ENCODE results near the gene TFG. TPM values are rescaled to one million over a fixed set of nuclear protein-coding genes. Genes with fewer than 3 reads are reported as not detected.

Gene TFG
- total and polyA plus RNA-seq, 9 of the 15 experiments (the other 6 are each of a cell fraction or from before 2014, with no cell fraction given), result 31.8 to 143 (median 57.8) TPM

- H3K79me2 ChIP-seq (ENCODE audit: control insufficient read depth, insufficient read depth, low read length), result no peaks in the 10 kb centered on the region
- H3K4me2 ChIP-seq (ENCODE audit: insufficient read depth, low read length), result no peak overlapping the region
- no peak for FAIRE-seq
- intact Hi-C loops (cut with micrococcal nuclease), result loop anchor here (10.0 kb wide), 1 partner anchor 299 kb away; the partner anchor contains the start of genes LNP1 and TOMM70
- TF ChIP-seq THRA (IDR thresholded peaks at IDR 0.05) (no peak), DMBX1 (CRISPR knock-in tag; IDR thresholded peaks at IDR 0.05; ENCODE audit: borderline replicate concordance) (no peak)
- no TSS peak for BruUV-seq (replicated peaks)
- no peaks in the 10 kb centered on the region for H4K20me1 ChIP-seq (replicated peaks; ENCODE audit: control insufficient read depth, insufficient read depth, low read length)
- H3K36me3 ChIP-seq (ENCODE audit: control insufficient read depth, insufficient read depth, low read length), result no peaks in the 10 kb centered on the region
- H2AFZ ChIP-seq (ENCODE audit: low read depth, low read length), result peak overlapping the region; percentile 84; the same call in 1 of the 2 replicates
- in situ Hi-C loops (cut with MboI), result no loop called here
- H3K9me1 ChIP-seq (ENCODE audit: control insufficient read depth, insufficient read depth, low read length), result no peaks in the 10 kb centered on the region
- WGBS (ENCODE audit: insufficient coverage, low coverage, missing lambda C conversion rate), result 65% methylated on average over 4 of the region's 4 CpGs
- DNase-seq (ENCODE audit: extremely low read depth in 1 of 4, low spot score in 3 of 4), result no peak
- no peak for ATAC-seq
- no peak overlapping the region for H3K4me3 ChIP-seq
- H3K9me3 ChIP-seq (replicated peaks; ENCODE audit: control insufficient read depth, insufficient read depth, low read depth, low read length), result peaks cover 2% of the 10 kb centered on the region; the same call in 1 of the 2 replicates
- H3K4me1 ChIP-seq (replicated peaks in 1 of 2; ENCODE audit: control insufficient read depth in 2 of 2, insufficient read depth in 2 of 2, low read length in 2 of 2), result peaks cover 0 to 18% of the 10 kb centered on the region in 2 experiments; a peak in 2 of 5 replicates
- H3K27ac ChIP-seq (ENCODE audit: extremely low read depth, low read depth, low read length), result no peak overlapping the region
- H3K9ac ChIP-seq (ENCODE audit: insufficient read depth in 1 of 2, low read depth in 2 of 2, low read length in 2 of 2), result no peak overlapping the region
- POLR2A ChIA-PET, result no interaction called here
- H3K27me3 ChIP-seq (ENCODE audit: control insufficient read depth in 2 of 2, insufficient read depth in 2 of 2, low read length in 2 of 2), result no peaks in the 10 kb centered on the region
- CTCF ChIA-PET (ENCODE audit: low intra/inter-chr PET ratio), result no interaction called here
These were observed 5.4 kb upstream of the TFG start for GRCh38 chr3:100703865-100704264.

DNA sequence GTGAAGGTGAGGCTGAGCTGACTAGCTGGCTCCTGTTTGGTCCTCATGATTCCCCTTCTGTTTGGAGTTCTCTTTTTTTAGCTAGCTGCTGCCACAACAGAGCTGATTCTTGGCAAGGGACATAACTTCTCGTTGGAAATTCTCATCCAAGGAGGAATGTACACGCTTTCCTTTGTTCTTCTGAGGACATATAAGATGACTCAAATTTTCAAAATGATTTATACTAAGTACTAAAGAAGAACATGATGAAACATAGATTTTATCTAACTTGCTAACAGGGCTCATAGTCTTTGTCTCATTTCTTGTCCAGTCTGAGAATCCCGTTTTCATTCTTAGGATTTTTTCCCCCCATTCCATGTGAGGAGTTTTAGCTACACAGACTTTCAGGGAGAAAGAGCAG is 2.9 kb upstream of the TFG start:
- Histone ChIP-seq H3K4me2 (ENCODE audit: insufficient read depth, low read length) (no peak overlapping the region), H3K27me3 (ENCODE audit: control insufficient read depth in 2 of 2, insufficient read depth in 2 of 2, low read length in 2 of 2) (no peaks in the 10 kb centered on the region), H3K4me3 (no peak overlapping the region), H3K4me1 (replicated peaks in 1 of 2; ENCODE audit: control insufficient read depth in 2 of 2, insufficient read depth in 2 of 2, low read length in 2 of 2) (peaks cover 4 to 22% of the 10 kb centered on the region in 2 experiments; a peak in 3 of 5 replicates), H3K9ac (ENCODE audit: insufficient read depth in 1 of 2, low read depth in 2 of 2, low read length in 2 of 2) (no peak overlapping the region), H3K79me2 (ENCODE audit: control insufficient read depth, insufficient read depth, low read length) (peaks cover 16% of the 10 kb centered on the region), H2AFZ (ENCODE audit: low read depth, low read length) (peak overlapping the region; percentile 66), H4K20me1 (replicated peaks; ENCODE audit: control insufficient read depth, insufficient read depth, low read length) (no peaks in the 10 kb centered on the region; the same call in 1 of the 2 replicates), H3K36me3 (ENCODE audit: control insufficient read depth, insufficient read depth, low read length) (peaks cover 7% of the 10 kb centered on the region; the same call in 2 of the 3 replicates), H3K9me3 (replicated peaks; ENCODE audit: control insufficient read depth, insufficient read depth, low read depth, low read length) (peaks cover 2% of the 10 kb centered on the region; the same call in 1 of the 2 replicates), H3K27ac (ENCODE audit: extremely low read depth, low read depth, low read length) (no peak overlapping the region), H3K9me1 (ENCODE audit: control insufficient read depth, insufficient read depth, low read length) (no peaks in the 10 kb centered on the region)
- in situ Hi-C loops (cut with MboI), result no loop called here
- CTCF ChIA-PET (ENCODE audit: low intra/inter-chr PET ratio), result no interaction called here
- POLR2A ChIA-PET, result interaction anchor here (0.5 to 1.5 kb wide), 3 partner anchors 8 to 507 kb away, joined by 3 to 5 read pairs (median 4); no protein-coding TSS in a partner anchor
- TF ChIP-seq PCBP2 (IDR thresholded peaks at IDR 0.05; ENCODE audit: low read depth, low read length, poor library complexity, severe bottlenecking), result no peak
- TF ChIP-seq MTA3 (IDR thresholded peaks at IDR 0.05; ENCODE audit: borderline replicate concordance), result no peak
- TF ChIP-seq FIP1L1 (IDR thresholded peaks at IDR 0.05; ENCODE audit: low read depth, low read length, poor library complexity, severe bottlenecking), result no peak
- TF ChIP-seq CCAR2 (IDR thresholded peaks at IDR 0.05; ENCODE audit: low read depth, low read length), result no peak
- no peak for TF ChIP-seq SMC3 (conservative IDR thresholded peaks at IDR 0.05; ENCODE audit: insufficient read depth, low read depth, low read length)
- TF ChIP-seq MEIS2 (IDR thresholded peaks at IDR 0.05; ENCODE audit: partially characterized antibody), result peak; percentile 35
- no TSS peak for BruUV-seq (replicated peaks)
- intact Hi-C loops (cut with micrococcal nuclease), result loop anchor here (5.0 to 10.0 kb wide), 3 partner anchors 39 to 302 kb away; partner anchors contain the start of genes LNP1 and TOMM70
- FAIRE-seq (no peak), DNase-seq (ENCODE audit: extremely low read depth in 1 of 4, low spot score in 3 of 4) (no peak), ATAC-seq (no peak)
- 19% methylated on average over 3 of the region's 3 CpGs for WGBS (ENCODE audit: insufficient coverage, low coverage, missing lambda C conversion rate)
